ENCODE data around the gene SLC26A8. TPM values are rescaled to one million over a fixed set of nuclear protein-coding genes. Genes with fewer than 3 reads are reported as not detected.

SLC26A8 gene
- total RNA-seq, 4 donors from 2014 or later = 0.30 to 1.1 TPM; not detected in 2

GRCh38 chr6:36040958-36041357 lies 16.5 kb upstream of the SLC26A8 start:
- Histone ChIP-seq H3K4me3 (no peak overlapping the region), H3K27ac (no peak overlapping the region), H3K9me3 (no peaks in the 10 kb centered on the region), H3K36me3 (no peaks in the 10 kb centered on the region), H3K4me1 (peaks cover 0 to 65% (median 23%) of the 10 kb centered on the region in 4 donors), H3K27me3 (no peaks in the 10 kb centered on the region)
- TF ChIP-seq EP300 (IDR thresholded peaks at IDR 0.05) (no peak), CTCF (IDR thresholded peaks at IDR 0.05) (no peak), POLR2A (IDR thresholded peaks at IDR 0.05) (no peak)
- no peak for DNase-seq (ENCODE audit: low spot score in 2 of 2)

- Histone ChIP-seq H3K4me1 (peaks cover 0 to 69% (median 24%) of the 10 kb centered on the region in 4 donors), H3K27me3 (no peaks in the 10 kb centered on the region), H3K27ac (peak overlapping the region in 1 of 4 donors; percentile 29), H3K4me3 (no peak overlapping the region), H3K36me3 (no peaks in the 10 kb centered on the region), H3K9me3 (no peaks in the 10 kb centered on the region)
- DNase-seq (ENCODE audit: low spot score in 2 of 2) = no peak
- TF ChIP-seq EP300 (IDR thresholded peaks at IDR 0.05) (no peak), CTCF (IDR thresholded peaks at IDR 0.05) (no peak), POLR2A (IDR thresholded peaks at IDR 0.05) (no peak)
These were observed 14.7 kb upstream of the SLC26A8 start for GRCh38 chr6:36039112-36039511.

GRCh38 chr6:36038120-36038876 lies 13.9 kb upstream of the SLC26A8 start:
- Histone ChIP-seq H3K9me3 (no peaks in the 10 kb centered on the region), H3K27me3 (no peaks in the 10 kb centered on the region), H3K4me3 (no peak overlapping the region), H3K27ac (peak overlapping the region in 2 of 4 donors; percentile 29 to 39), H3K4me1 (peaks cover 0 to 74% (median 28%) of the 10 kb centered on the region in 4 donors), H3K36me3 (no peaks in the 10 kb centered on the region)
- TF ChIP-seq EP300 (IDR thresholded peaks at IDR 0.05) = no peak
- TF ChIP-seq CTCF (IDR thresholded peaks at IDR 0.05) = no peak
- TF ChIP-seq POLR2A (IDR thresholded peaks at IDR 0.05) = no peak
- WGBS, 2 donors = 43 to 46% methylated on average over 4 of the region's 4 CpGs
- no peak for DNase-seq (ENCODE audit: low spot score in 2 of 2)

GRCh38 chr6:36035225-36035624 lies 10.8 kb upstream of the SLC26A8 start:
- TF ChIP-seq EP300 (IDR thresholded peaks at IDR 0.05) = no peak
- TF ChIP-seq CTCF (IDR thresholded peaks at IDR 0.05) = no peak
- TF ChIP-seq POLR2A (IDR thresholded peaks at IDR 0.05) = no peak
- Histone ChIP-seq H3K36me3 (no peaks in the 10 kb centered on the region), H3K27me3 (no peaks in the 10 kb centered on the region), H3K4me1 (peaks cover under 1 to 91% (median 46%) of the 10 kb centered on the region in 4 donors), H3K27ac (no peak overlapping the region), H3K4me3 (no peak overlapping the region), H3K9me3 (no peaks in the 10 kb centered on the region)
- DNase-seq (ENCODE audit: low spot score in 2 of 2) = no peak
- 63 to 72% methylated on average over 4 of the region's 4 CpGs for WGBS, 2 donors

- no peaks in the 10 kb centered on the region for H3K9me3 ChIP-seq
- H3K27me3 ChIP-seq = no peaks in the 10 kb centered on the region
- TF ChIP-seq EP300 (IDR thresholded peaks at IDR 0.05) (no peak), POLR2A (IDR thresholded peaks at IDR 0.05) (no peak), CTCF (IDR thresholded peaks at IDR 0.05) (no peak)
- 46 to 66% methylated on average over 3 of the region's 3 CpGs for WGBS, 2 donors
- H3K27ac ChIP-seq = no peak overlapping the region
- no peaks in the 10 kb centered on the region for H3K36me3 ChIP-seq
- DNase-seq (ENCODE audit: low spot score in 2 of 2) = no peak
- peaks cover 6 to 91% (median 50%) of the 10 kb centered on the region in 4 donors for H3K4me1 ChIP-seq
- no peak overlapping the region for H3K4me3 ChIP-seq
These were observed 10.0 kb upstream of the SLC26A8 start for GRCh38 chr6:36034441-36034840.

Data from tibial nerve (tissue), 4 donors.